Measurements from ENCODE around the gene LRP1. TPM values are rescaled to one million over a fixed set of nuclear protein-coding genes. Genes with fewer than 3 reads are reported as not detected.

LRP1 gene
- total RNA-seq, 1 donor from 2014 or later, result 24.7 TPM

- Mint-ChIP-seq H3K9me3 (ENCODE audit: unreplicated experiment) (no peaks in the 10 kb centered on the region), H3K4me1 (ENCODE audit: unreplicated experiment) (peaks cover 11% of the 10 kb centered on the region), H3K27me3 (ENCODE audit: unreplicated experiment) (peaks cover 18% of the 10 kb centered on the region), H3K36me3 (ENCODE audit: low read depth, unreplicated experiment) (peaks cover 12% of the 10 kb centered on the region), H3K4me3 (ENCODE audit: unreplicated experiment) (no peak overlapping the region), H3K27ac (ENCODE audit: unreplicated experiment) (no peak overlapping the region)
- DNase-seq (ENCODE audit: low spot score), result no peak
- TF ChIP-seq CTCF (IDR thresholded peaks at IDR 0.05; ENCODE audit: unreplicated experiment), result no peak
These were observed 31.0 kb downstream of the LRP1 start for GRCh38 chr12:57159311-57159710.

GRCh38 chr12:57160040-57160439, 31.8 kb downstream of the LRP1 start:
- no peak for TF ChIP-seq CTCF (IDR thresholded peaks at IDR 0.05; ENCODE audit: unreplicated experiment)
- H3K36me3 Mint-ChIP-seq (ENCODE audit: low read depth, unreplicated experiment), result peaks cover 12% of the 10 kb centered on the region
- no peak for DNase-seq (ENCODE audit: low spot score)
- H3K27me3 Mint-ChIP-seq (ENCODE audit: unreplicated experiment), result peaks cover 23% of the 10 kb centered on the region
- peak overlapping the region; percentile 36 for H3K27ac Mint-ChIP-seq (ENCODE audit: unreplicated experiment)
- H3K4me3 Mint-ChIP-seq (ENCODE audit: unreplicated experiment), result no peak overlapping the region
- no peaks in the 10 kb centered on the region for H3K9me3 Mint-ChIP-seq (ENCODE audit: unreplicated experiment)
- peaks cover 11% of the 10 kb centered on the region for H3K4me1 Mint-ChIP-seq (ENCODE audit: unreplicated experiment)

- H3K4me1 Mint-ChIP-seq (ENCODE audit: unreplicated experiment), result peaks cover 11% of the 10 kb centered on the region
- H3K9me3 Mint-ChIP-seq (ENCODE audit: unreplicated experiment), result no peaks in the 10 kb centered on the region
- no peak for TF ChIP-seq CTCF (IDR thresholded peaks at IDR 0.05; ENCODE audit: unreplicated experiment)
- H3K36me3 Mint-ChIP-seq (ENCODE audit: low read depth, unreplicated experiment), result peaks cover 12% of the 10 kb centered on the region
- peaks cover 26% of the 10 kb centered on the region for H3K27me3 Mint-ChIP-seq (ENCODE audit: unreplicated experiment)
- no peak for DNase-seq (ENCODE audit: low spot score)
- H3K4me3 Mint-ChIP-seq (ENCODE audit: unreplicated experiment), result no peak overlapping the region
- no peak overlapping the region for H3K27ac Mint-ChIP-seq (ENCODE audit: unreplicated experiment)
These were observed 32.5 kb downstream of the LRP1 start for GRCh38 chr12:57160741-57161140.

- no peak overlapping the region for H3K27ac Mint-ChIP-seq (ENCODE audit: unreplicated experiment)
- no peak for DNase-seq (ENCODE audit: low spot score)
- peaks cover 16% of the 10 kb centered on the region for H3K36me3 Mint-ChIP-seq (ENCODE audit: low read depth, unreplicated experiment)
- H3K9me3 Mint-ChIP-seq (ENCODE audit: unreplicated experiment), result no peaks in the 10 kb centered on the region
- H3K27me3 Mint-ChIP-seq (ENCODE audit: unreplicated experiment), result peaks cover 29% of the 10 kb centered on the region
- no peak overlapping the region for H3K4me3 Mint-ChIP-seq (ENCODE audit: unreplicated experiment)
- H3K4me1 Mint-ChIP-seq (ENCODE audit: unreplicated experiment), result peaks cover 11% of the 10 kb centered on the region
- no peak for TF ChIP-seq CTCF (IDR thresholded peaks at IDR 0.05; ENCODE audit: unreplicated experiment)
These were observed 33.2 kb downstream of the LRP1 start for GRCh38 chr12:57161491-57161890.

GRCh38 chr12:57162553-57163125, 34.4 kb downstream of the LRP1 start:
- Mint-ChIP-seq H3K9me3 (ENCODE audit: unreplicated experiment) (no peaks in the 10 kb centered on the region), H3K4me3 (ENCODE audit: unreplicated experiment) (no peak overlapping the region), H3K36me3 (ENCODE audit: low read depth, unreplicated experiment) (peaks cover 18% of the 10 kb centered on the region), H3K27ac (ENCODE audit: unreplicated experiment) (no peak overlapping the region), H3K4me1 (ENCODE audit: unreplicated experiment) (peaks cover 11% of the 10 kb centered on the region), H3K27me3 (ENCODE audit: unreplicated experiment) (peaks cover 28% of the 10 kb centered on the region)
- DNase-seq (ENCODE audit: low spot score), result no peak
- TF ChIP-seq CTCF (IDR thresholded peaks at IDR 0.05; ENCODE audit: unreplicated experiment), result no peak
